GM12878 (cell line): Measurements from ENCODE around the gene SYTL2. TPM values are rescaled to one million over a fixed set of nuclear protein-coding genes. Genes with fewer than 3 reads are reported as not detected.

Source experiments
- ATAC-seq: fragments of 200-7000 bp; cut with Tn5 transposase; 3 replicates; pipeline ENCODE4 v1.9.1; 2020; ENCODE audit warnings: mild to moderate bottlenecking, moderate library complexity
- BruUV-seq: library from RNA; stranded (reverse); fragments of 400-500 nt; replicated peaks from 2 replicates; lab custom pipeline; 2021; lab: Mats Ljungman, UMichigan
- CTCF ChIA-PET: fragments of 300-600 bp; sonication (Branson Sonifier 250); formaldehyde crosslinking; extraction: SDS; loops from one replicate; lab custom pipeline; 2021; ENCODE audit warnings: inconsistent platforms; lab: Yijun Ruan, JAX
- POLR2A ChIA-PET: fragments of 350-600 bp; formaldehyde crosslinking; extraction: SDS; loops from one replicate; lab custom pipeline; 2021; ENCODE audit warnings: inconsistent platforms; lab: Charles Lee
- RAD21 ChIA-PET: fragments of 300-600 bp; sonication (Branson Sonifier 250); formaldehyde crosslinking; loops from one replicate; lab custom pipeline; 2023; ENCODE audit warnings: antibody characterized with exemption; ENCODE audit not compliant: unreplicated experiment; lab: Charles Lee
- SMC1A ChIA-PET: fragments of 300-600 bp; sonication (Branson Sonifier 250); formaldehyde crosslinking; loops from one replicate; lab custom pipeline; 2023; ENCODE audit not compliant: unreplicated experiment, uncharacterized antibody; lab: Charles Lee
- DNase-seq: peaks from one replicate; pipeline ENCODE4 v3.0.0-alpha.2; 2011; ENCODE audit warnings: low read depth, low spot score
- FAIRE-seq: peaks from 3 replicates; lab custom pipeline; 2011; peaks lifted over from hg19 to GRCh38; lab: Jason Lieb, UNC
- H2AFZ ChIP-seq: 2 replicates; pipeline ENCODE4 v1.6.0; 2011; ENCODE audit warnings: low read depth, low read length, control low read depth; ENCODE audit not compliant: control insufficient read depth
- H3K27ac ChIP-seq: 2 replicates; pipeline ENCODE4 v1.5.1; 2011; ENCODE audit warnings: control low read depth; ENCODE audit not compliant: control insufficient read depth, insufficient read depth
- H3K27me3 ChIP-seq, 2 experiments: replicated peaks in 1 of 2; 2 replicates each; pipeline versions ENCODE4 v1.6.0 to v1.6.1; 2011; ENCODE audit warnings: low read length in 1 of 2; ENCODE audit not compliant: control insufficient read depth in 2 of 2, insufficient read depth in 2 of 2
- H3K36me3 ChIP-seq, 2 experiments: 2 replicates each; pipeline ENCODE4 v1.5.1; 2011; ENCODE audit warnings: low read length in 1 of 2; ENCODE audit not compliant: control insufficient read depth in 2 of 2, insufficient read depth in 2 of 2
- H3K4me1 ChIP-seq: 2 replicates; pipeline ENCODE4 v1.6.1; 2011; ENCODE audit warnings: mild to moderate bottlenecking, low read length, moderate library complexity, mixed read lengths; ENCODE audit not compliant: control insufficient read depth, insufficient read depth
- H3K4me2 ChIP-seq: 2 replicates; pipeline ENCODE4 v1.6.0; 2011; ENCODE audit warnings: control low read depth; ENCODE audit not compliant: control insufficient read depth, insufficient read depth
- H3K4me3 ChIP-seq: fragments of 200-600 bp; sonication (generic); 2 replicates; pipeline ENCODE4 v1.5.1; 2016
- H3K79me2 ChIP-seq: 2 replicates; pipeline ENCODE4 v1.6.0; 2011; ENCODE audit warnings: low read length; ENCODE audit not compliant: control insufficient read depth, insufficient read depth
- H3K9ac ChIP-seq: 2 replicates; pipeline ENCODE4 v1.8.0; 2011; ENCODE audit warnings: low read length, control low read depth, mixed read lengths; ENCODE audit not compliant: control insufficient read depth, insufficient read depth
- H3K9me3 ChIP-seq: replicated peaks from 3 replicates; pipeline ENCODE4 v1.5.1; 2011; ENCODE audit warnings: mild to moderate bottlenecking, low read length; ENCODE audit not compliant: control insufficient read depth, insufficient read depth
- H4K20me1 ChIP-seq: 2 replicates; pipeline ENCODE4 v1.6.0; 2011; ENCODE audit not compliant: control insufficient read depth, insufficient read depth
- BMI1 ChIP-seq: fragments of 450-650 bp; IDR thresholded peaks from 2 replicates; pipeline ENCODE4 v1.6.1; 2016; ENCODE audit warnings: mild to moderate bottlenecking, moderate library complexity, borderline replicate concordance
- BRCA1 ChIP-seq: IDR thresholded peaks from 2 replicates; pipeline ENCODE4 v1.6.1; 2011; ENCODE audit warnings: low read depth, low read length, improper control_type of control experiment
- CBX3 ChIP-seq: fragments of 200-600 bp; sonication (generic); IDR thresholded peaks from 2 replicates; pipeline ENCODE4 v1.6.1; 2016; ENCODE audit warnings: low read depth, borderline replicate concordance
- CBX5 ChIP-seq: sonication (generic); IDR thresholded peaks from 2 replicates; pipeline ENCODE4 v1.6.1; 2016; ENCODE audit warnings: low read depth, moderate library complexity, mild to moderate bottlenecking, inconsistent platforms
- ESRRA ChIP-seq: IDR thresholded peaks from 2 replicates; pipeline ENCODE4 v1.6.1; 2012; ENCODE audit warnings: mild to moderate bottlenecking, low read length, improper control_type of control experiment
- EZH2 ChIP-seq: IDR thresholded peaks from 2 replicates; pipeline ENCODE4 v1.6.1; 2012; ENCODE audit warnings: low read depth, mild to moderate bottlenecking, control low read depth, inconsistent platforms, low read length, borderline replicate concordance; ENCODE audit not compliant: control insufficient read depth
- GABPA ChIP-seq: IDR thresholded peaks from 2 replicates; pipeline ENCODE4 v1.6.1; 2014; ENCODE audit warnings: antibody characterized with exemption, low read depth, mild to moderate bottlenecking, inconsistent platforms
- HCFC1 ChIP-seq: fragments of 150-350 bp; IDR thresholded peaks from 2 replicates; pipeline ENCODE4 v1.6.1; 2014; ENCODE audit warnings: low read length
- KDM1A ChIP-seq: fragments of 200-600 bp; sonication (generic); IDR thresholded peaks from 2 replicates; pipeline ENCODE4 v1.6.1; 2016; ENCODE audit warnings: borderline replicate concordance
- MTA3 ChIP-seq: IDR thresholded peaks from 2 replicates; pipeline ENCODE4 v1.6.1; 2012; ENCODE audit warnings: low read length, inconsistent platforms, borderline replicate concordance
- MYB ChIP-seq: fragments of 150-350 bp; IDR thresholded peaks from 2 replicates; pipeline ENCODE4 v1.6.1; 2014; ENCODE audit warnings: mild to moderate bottlenecking, low read depth, low read length, borderline replicate concordance
- RAD21 ChIP-seq: IDR thresholded peaks from 2 replicates; pipeline ENCODE4 v1.6.1; 2011; ENCODE audit warnings: mild to moderate bottlenecking, low read depth, low read length, moderate library complexity; ENCODE audit not compliant: insufficient read depth
- RCOR1 ChIP-seq: conservative IDR thresholded peaks from 2 replicates; pipeline ENCODE4 v1.6.1; 2012; ENCODE audit warnings: low read depth, low read length, improper control_type of control experiment
- RELB ChIP-seq: fragments of 450-650 bp; IDR thresholded peaks from 2 replicates; pipeline ENCODE4 v1.6.1; 2017; ENCODE audit warnings: low read depth, mild to moderate bottlenecking, moderate library complexity
- SUPT20H ChIP-seq: IDR thresholded peaks from 2 replicates; pipeline ENCODE4 v1.6.1; 2011; ENCODE audit warnings: low read depth, mild to moderate bottlenecking, low read length, moderate library complexity, borderline replicate concordance; ENCODE audit not compliant: control insufficient read depth
- WRNIP1 ChIP-seq: IDR thresholded peaks from 2 replicates; pipeline ENCODE4 v1.6.1; 2011; ENCODE audit warnings: low read depth, low read length, improper control_type of control experiment, borderline replicate concordance
- YBX1 ChIP-seq: fragments of 450-650 bp; IDR thresholded peaks from 2 replicates; pipeline ENCODE4 v1.6.1; 2016; ENCODE audit warnings: antibody characterized with exemption
- WGBS: methylation state at CpG from one replicate; pipeline ENCODE4 v1.1.6; 2016; ENCODE audit warnings: low lambda C conversion rate; ENCODE audit not compliant: insufficient replicate concordance, insufficient coverage; ENCODE audit errors: missing lambda C conversion rate; 5-methylcytosine and 5-hydroxymethylcytosine counted together
- in situ Hi-C: fragments of 300-500 bp; cut with MboI; formaldehyde crosslinking; loops from 9 replicates; pipeline ENCODE4 v1.14.3; 2018; ENCODE audit warnings: mixed read lengths
- intact Hi-C: fragments of 100-400 bp; cut with micrococcal nuclease; formaldehyde crosslinking; loops from one replicate; pipeline ENCODE4 v1.14.2; 2022; ENCODE audit not compliant: unreplicated experiment
- polyA plus RNA-seq, 11 experiments: library from polyadenylated mRNA; depleted of rRNA in 4 of 11; unstranded in 6 of 11; stranded (reverse) in 5 of 11; fragments of >200 nt; fragmentation: Nextera tagmentation in 4 of 11; fragmentation: Illumina TruSeq in 1 of 11; extraction: Ambion mirVana in 4 of 11; extraction: Trizol in 1 of 11; gene quantifications; 1 replicate in 1 of 11; 2 replicates in 10 of 11; pipeline versions ENCODE4 v1.2.1 to v1.2.3, GENCODE V29; 2011 to 2016; ENCODE audit warnings: inconsistent platforms in 2 of 11, missing spikeins in 2 of 11, low read depth in 1 of 11
- total RNA-seq, 4 experiments: library from RNA; depleted of rRNA in 3 of 4; stranded (reverse); fragments of >200 nt in 3 of 4; fragmentation: Illumina TruSeq in 1 of 4; extraction: Trizol in 1 of 4; gene quantifications; 2 replicates each; pipeline versions ENCODE4 v1.2.1 to v1.2.3, GENCODE V29; 2013 to 2021
- TF ChIP-seq, protein P1 (sequence below): fragments of 450-650 bp; IDR thresholded peaks from 2 replicates; pipeline ENCODE4 v1.6.1; 2017; ENCODE audit warnings: mild to moderate bottlenecking, low read depth, inconsistent platforms; ENCODE audit not compliant: poor library complexity, severe bottlenecking
- TF ChIP-seq, protein P2 (sequence below): fragments of 450-650 bp; IDR thresholded peaks from 2 replicates; pipeline ENCODE4 v1.6.1; 2014; ENCODE audit warnings: mild to moderate bottlenecking

The SYTL2 gene
- total and polyA plus RNA-seq, 10 of the 15 experiments (the other 5 are each of a cell fraction or from before 2014, with no cell fraction given): 0.02 to 1.4 (median 0.31) TPM; not detected in 2

- SMC1A ChIA-PET: no interaction called here
- H3K4me1 ChIP-seq: no peaks in the 10 kb centered on the region
- 16% methylated on average over 3 of the region's 3 CpGs for WGBS
- ATAC-seq: no peak
- TF ChIP-seq CBX3: no peak
- no peak for TF ChIP-seq RAD21
- TF ChIP-seq GABPA: no peak
- TF ChIP-seq EZH2: no peak
- no peak for TF ChIP-seq BMI1
- TF ChIP-seq MTA3: no peak
- TF ChIP-seq MYB: no peak
- TF ChIP-seq SUPT20H: no peak
- TF ChIP-seq RELB: no peak
- TF ChIP-seq, protein P1, sequence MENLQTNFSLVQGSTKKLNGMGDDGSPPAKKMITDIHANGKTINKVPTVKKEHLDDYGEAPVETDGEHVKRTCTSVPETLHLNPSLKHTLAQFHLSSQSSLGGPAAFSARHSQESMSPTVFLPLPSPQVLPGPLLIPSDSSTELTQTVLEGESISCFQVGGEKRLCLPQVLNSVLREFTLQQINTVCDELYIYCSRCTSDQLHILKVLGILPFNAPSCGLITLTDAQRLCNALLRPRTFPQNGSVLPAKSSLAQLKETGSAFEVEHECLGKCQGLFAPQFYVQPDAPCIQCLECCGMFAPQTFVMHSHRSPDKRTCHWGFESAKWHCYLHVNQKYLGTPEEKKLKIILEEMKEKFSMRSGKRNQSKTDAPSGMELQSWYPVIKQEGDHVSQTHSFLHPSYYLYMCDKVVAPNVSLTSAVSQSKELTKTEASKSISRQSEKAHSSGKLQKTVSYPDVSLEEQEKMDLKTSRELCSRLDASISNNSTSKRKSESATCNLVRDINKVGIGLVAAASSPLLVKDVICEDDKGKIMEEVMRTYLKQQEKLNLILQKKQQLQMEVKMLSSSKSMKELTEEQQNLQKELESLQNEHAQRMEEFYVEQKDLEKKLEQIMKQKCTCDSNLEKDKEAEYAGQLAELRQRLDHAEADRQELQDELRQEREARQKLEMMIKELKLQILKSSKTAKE: no peak
- no peak for TF ChIP-seq YBX1
- TF ChIP-seq WRNIP1: no peak
- no peak for TF ChIP-seq HCFC1
- TF ChIP-seq ESRRA: no peak
- TF ChIP-seq, protein P2, sequence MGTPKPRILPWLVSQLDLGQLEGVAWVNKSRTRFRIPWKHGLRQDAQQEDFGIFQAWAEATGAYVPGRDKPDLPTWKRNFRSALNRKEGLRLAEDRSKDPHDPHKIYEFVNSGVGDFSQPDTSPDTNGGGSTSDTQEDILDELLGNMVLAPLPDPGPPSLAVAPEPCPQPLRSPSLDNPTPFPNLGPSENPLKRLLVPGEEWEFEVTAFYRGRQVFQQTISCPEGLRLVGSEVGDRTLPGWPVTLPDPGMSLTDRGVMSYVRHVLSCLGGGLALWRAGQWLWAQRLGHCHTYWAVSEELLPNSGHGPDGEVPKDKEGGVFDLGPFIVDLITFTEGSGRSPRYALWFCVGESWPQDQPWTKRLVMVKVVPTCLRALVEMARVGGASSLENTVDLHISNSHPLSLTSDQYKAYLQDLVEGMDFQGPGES: no peak
- TF ChIP-seq BRCA1: no peak
- no peak for TF ChIP-seq KDM1A
- no peak for TF ChIP-seq CBX5
- TF ChIP-seq RCOR1: no peak
- TF ChIP-seq, all 136 proteins: peak for 0
- H3K79me2 ChIP-seq: no peaks in the 10 kb centered on the region
- no peak for FAIRE-seq
- RAD21 ChIA-PET: no interaction called here
- H2AFZ ChIP-seq: no peak overlapping the region
- CTCF ChIA-PET: no interaction called here
- 0 out of 4 replicates have a peak, but pooled peaks cover 0 to 2% of the 10 kb centered on the region in 2 experiments for H3K27me3 ChIP-seq
- H3K4me3 ChIP-seq: no peak overlapping the region
- H3K36me3 ChIP-seq: no peaks in the 10 kb centered on the region
- H4K20me1 ChIP-seq: no peaks in the 10 kb centered on the region
- in situ Hi-C loops (no loop called here), intact Hi-C loops (no loop called here)
- no TSS peak for BruUV-seq
- DNase-seq: no peak
- no peak overlapping the region for H3K27ac ChIP-seq
- H3K9ac ChIP-seq: no peak overlapping the region
- H3K4me2 ChIP-seq: no peak overlapping the region
- H3K9me3 ChIP-seq: no peaks in the 10 kb centered on the region
- POLR2A ChIA-PET: no interaction called here
Observed at GRCh38 chr11:85673393-85673792, 137.5 kb downstream of the SYTL2 start.
